GM12878 (cell line): ENCODE measurements around the gene KDM4C.

Experiments
- MXI1 ChIP-seq: fragments of 150-350 bp; IDR thresholded peaks from 2 replicates; pipeline ENCODE4 v1.6.1; 2011; ENCODE audit warnings: low read depth, mild to moderate bottlenecking, inconsistent platforms, low read length, improper control_type of control experiment
- POLR2A ChIP-seq: IDR thresholded peaks from 2 replicates; pipeline ENCODE4 v1.6.1; 2011; ENCODE audit warnings: low read depth, mild to moderate bottlenecking, low read length
- RB1 ChIP-seq: fragments of 450-650 bp; formaldehyde crosslinking; IDR thresholded peaks from 2 replicates; pipeline ENCODE4 v1.6.1; 2017; ENCODE audit warnings: mild to moderate bottlenecking, borderline replicate concordance
- TF ChIP-seq, protein P1 (sequence below), 3 experiments: IDR thresholded peaks in 2 of 3; conservative IDR thresholded peaks in 1 of 3; 2 replicates each; pipeline ENCODE4 v1.5.1; 2011; ENCODE audit warnings: low read depth in 3 of 3, low read length in 3 of 3, mild to moderate bottlenecking in 3 of 3, control low read depth in 2 of 3, moderate library complexity in 2 of 3, inconsistent platforms in 1 of 3, mixed read lengths in 1 of 3; ENCODE audit not compliant: control insufficient read depth in 2 of 3, insufficient read depth in 1 of 3; ENCODE audit errors: extremely low read depth in 1 of 3

DNA sequence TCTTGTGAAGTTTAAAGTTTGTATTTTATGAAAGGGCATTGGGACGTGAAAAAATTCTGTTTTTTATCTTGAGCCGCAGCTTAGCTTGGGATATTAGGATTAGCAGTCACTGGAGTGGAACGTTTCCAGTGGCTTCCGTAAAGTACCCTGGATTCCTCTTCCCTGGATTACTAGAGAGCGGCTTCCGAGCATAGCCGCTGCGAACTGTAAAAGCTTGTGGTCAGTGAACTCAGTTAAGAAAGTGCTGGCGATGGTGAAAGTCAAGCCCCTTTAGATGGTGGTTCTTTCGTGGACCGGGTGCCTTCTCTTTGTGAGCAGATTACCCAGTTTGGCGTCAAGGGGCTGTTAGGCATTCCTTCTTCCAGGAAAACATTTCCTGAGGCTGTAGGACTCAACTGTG lies 168.1 kb downstream of the KDM4C start:
- TF ChIP-seq RB1 (no peak), MXI1 (no peak), POLR2A (no peak)
- TF ChIP-seq, protein P1, sequence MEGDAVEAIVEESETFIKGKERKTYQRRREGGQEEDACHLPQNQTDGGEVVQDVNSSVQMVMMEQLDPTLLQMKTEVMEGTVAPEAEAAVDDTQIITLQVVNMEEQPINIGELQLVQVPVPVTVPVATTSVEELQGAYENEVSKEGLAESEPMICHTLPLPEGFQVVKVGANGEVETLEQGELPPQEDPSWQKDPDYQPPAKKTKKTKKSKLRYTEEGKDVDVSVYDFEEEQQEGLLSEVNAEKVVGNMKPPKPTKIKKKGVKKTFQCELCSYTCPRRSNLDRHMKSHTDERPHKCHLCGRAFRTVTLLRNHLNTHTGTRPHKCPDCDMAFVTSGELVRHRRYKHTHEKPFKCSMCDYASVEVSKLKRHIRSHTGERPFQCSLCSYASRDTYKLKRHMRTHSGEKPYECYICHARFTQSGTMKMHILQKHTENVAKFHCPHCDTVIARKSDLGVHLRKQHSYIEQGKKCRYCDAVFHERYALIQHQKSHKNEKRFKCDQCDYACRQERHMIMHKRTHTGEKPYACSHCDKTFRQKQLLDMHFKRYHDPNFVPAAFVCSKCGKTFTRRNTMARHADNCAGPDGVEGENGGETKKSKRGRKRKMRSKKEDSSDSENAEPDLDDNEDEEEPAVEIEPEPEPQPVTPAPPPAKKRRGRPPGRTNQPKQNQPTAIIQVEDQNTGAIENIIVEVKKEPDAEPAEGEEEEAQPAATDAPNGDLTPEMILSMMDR (IDR thresholded peaks at IDR 0.05 in 2 of 3, conservative IDR thresholded peaks at IDR 0.05 in 1 of 3; ENCODE audit: control insufficient read depth in 2 of 3, extremely low read depth in 1 of 3, insufficient read depth in 1 of 3, low read depth in 3 of 3, low read length in 3 of 3), result no peak
